Body of pancreas (tissue), 4 donors: ENCODE data around the gene ECT2L. TPM values are rescaled to one million over a fixed set of nuclear protein-coding genes. Genes with fewer than 3 reads are reported as not detected.

Experiments
- ATAC-seq: fragments of 150-250 bp; one replicate; pipeline ENCODE4 v1.9.1; 2016
- DNase-seq, 4 donors: peaks; one replicate each; pipeline ENCODE4 v3.0.0-alpha.2; 2019
- H3K27ac ChIP-seq, 4 donors: fragments of 200-600 bp; sonication (generic); 1 replicate in 3 of 4; 2 replicates in 1 of 4; pipeline versions ENCODE4 v1.5.1 to v1.6.1; 2016 to 2019; ENCODE audit warnings: mild to moderate bottlenecking in 1 of 4, mixed read lengths in 1 of 4, moderate library complexity in 1 of 4
- H3K27me3 ChIP-seq, 2 donors: fragments of 200-600 bp; sonication (generic); one replicate each; pipeline ENCODE4 v1.6.0; 2016; ENCODE audit warnings: mild to moderate bottlenecking in 1 of 2
- H3K36me3 ChIP-seq, 2 donors: fragments of 200-600 bp; sonication (generic); replicated peaks in 1 of 2; 2 replicates each; pipeline ENCODE4 v1.5.1; 2016; ENCODE audit warnings: low read depth in 2 of 2; ENCODE audit not compliant: insufficient read depth in 1 of 2
- H3K4me1 ChIP-seq: fragments of 200-600 bp; sonication (generic); one replicate; pipeline ENCODE4 v1.6.0; 2016
- H3K4me3 ChIP-seq, 2 donors: fragments of 200-600 bp; sonication (generic); 1 replicate in 1 of 2; 2 replicates in 1 of 2; pipeline ENCODE4 v1.5.1; 2016 to 2019
- H3K9me3 ChIP-seq, 3 donors: fragments of 200-600 bp; sonication (generic); 1 replicate in 2 of 3; 2 replicates in 1 of 3; pipeline ENCODE4 v1.5.1; 2016
- CTCF ChIP-seq, 7 experiments: fragments of 450-650 bp in 4 of 7; fragments of 200-600 bp in 3 of 7; sonication (generic) in 3 of 7; IDR thresholded peaks; one replicate each; pipeline ENCODE4 v1.5.1; 2016 to 2019; ENCODE audit warnings: antibody characterized with exemption in 7 of 7
- POLR2A ChIP-seq, 3 donors: fragments of 450-650 bp; IDR thresholded peaks; one replicate each; pipeline ENCODE4 v1.6.1; 2016; ENCODE audit warnings: antibody characterized with exemption in 3 of 3, mild to moderate bottlenecking in 2 of 3
- WGBS, 2 donors: methylation state at CpG; one replicate each; pipeline ENCODE4 v1.1.5; 2017; 5-methylcytosine and 5-hydroxymethylcytosine counted together
- intact Hi-C: fragments of 100-400 bp; cut with DNase I; formaldehyde crosslinking; loops from one replicate; pipeline ENCODE4 v1.15.1; 2023
- total RNA-seq, 2 donors: library from RNA; depleted of rRNA; stranded (reverse); fragments of >200 nt; gene quantifications; one replicate each; pipeline ENCODE4 v1.1.0, GENCODE V29; 2016

The ECT2L gene
- total RNA-seq, 2 donors from 2014 or later = not detected

GRCh38 chr6:138774370-138774769 lies 21.5 kb upstream of the ECT2L start:
- DNase-seq = no peak
- no peak overlapping the region for H3K27ac ChIP-seq
- 15 to 27% methylated on average over 3 of the region's 3 CpGs for WGBS, 2 donors
- H3K36me3 ChIP-seq = no peaks in the 10 kb centered on the region
- peaks cover 13% of the 10 kb centered on the region for H3K4me1 ChIP-seq
- H3K27me3 ChIP-seq = no peaks in the 10 kb centered on the region
- ATAC-seq = no peak
- H3K9me3 ChIP-seq = no peaks in the 10 kb centered on the region
- TF ChIP-seq POLR2A (IDR thresholded peaks at IDR 0.05) (no peak), CTCF (IDR thresholded peaks at IDR 0.05) (no peak)
- peak overlapping the region in 1 of 2 donors; percentile 55 for H3K4me3 ChIP-seq
- intact Hi-C loops = no loop called here

- no peak overlapping the region for H3K27ac ChIP-seq
- H3K27me3 ChIP-seq = no peaks in the 10 kb centered on the region
- no peak for DNase-seq
- TF ChIP-seq CTCF (IDR thresholded peaks at IDR 0.05) (no peak), POLR2A (IDR thresholded peaks at IDR 0.05) (no peak)
- no peaks in the 10 kb centered on the region for H3K9me3 ChIP-seq
- peaks cover 13% of the 10 kb centered on the region for H3K4me1 ChIP-seq
- H3K4me3 ChIP-seq = no peak overlapping the region
- intact Hi-C loops = no loop called here
- no peak for ATAC-seq
- H3K36me3 ChIP-seq = peaks cover 0 to 2% of the 10 kb centered on the region in 2 donors
- 86 to 96% methylated on average over 1 of the region's 1 CpG for WGBS, 2 donors
These were observed 19.2 kb upstream of the ECT2L start for GRCh38 chr6:138776659-138777058.

- H3K36me3 ChIP-seq = peaks cover 0 to 2% of the 10 kb centered on the region in 2 donors
- H3K4me1 ChIP-seq = peaks cover 7% of the 10 kb centered on the region
- no peaks in the 10 kb centered on the region for H3K9me3 ChIP-seq
- intact Hi-C loops = no loop called here
- DNase-seq (no peak), ATAC-seq (no peak)
- TF ChIP-seq POLR2A (IDR thresholded peaks at IDR 0.05) (no peak), CTCF (IDR thresholded peaks at IDR 0.05) (no peak)
- H3K27me3 ChIP-seq = no peaks in the 10 kb centered on the region
- WGBS, 2 donors = 89 to 91% methylated on average over 6 of the region's 6 CpGs
- H3K4me3 ChIP-seq = no peak overlapping the region
- H3K27ac ChIP-seq = no peak overlapping the region
These were observed 17.6 kb upstream of the ECT2L start for GRCh38 chr6:138778331-138778730.

GRCh38 chr6:138782243-138782642 lies 13.6 kb upstream of the ECT2L start:
- no peaks in the 10 kb centered on the region for H3K9me3 ChIP-seq
- H3K36me3 ChIP-seq = peaks cover 0 to 4% of the 10 kb centered on the region in 2 donors
- H3K27me3 ChIP-seq = no peaks in the 10 kb centered on the region
- H3K27ac ChIP-seq = no peak overlapping the region
- H3K4me3 ChIP-seq = no peak overlapping the region
- 70 to 76% methylated on average over 4 of the region's 4 CpGs for WGBS, 2 donors
- intact Hi-C loops = no loop called here
- DNase-seq (no peak), ATAC-seq (no peak)
- no peak for TF ChIP-seq POLR2A (IDR thresholded peaks at IDR 0.05)
- no peak for TF ChIP-seq CTCF (IDR thresholded peaks at IDR 0.05)
- H3K4me1 ChIP-seq = no peaks in the 10 kb centered on the region

- WGBS, 2 donors = 53 to 63% methylated on average over 4 of the region's 4 CpGs
- DNase-seq = no peak
- no peaks in the 10 kb centered on the region for H3K4me1 ChIP-seq
- intact Hi-C loops = no loop called here
- H3K27ac ChIP-seq = no peak overlapping the region
- ATAC-seq = no peak
- no peaks in the 10 kb centered on the region for H3K9me3 ChIP-seq
- TF ChIP-seq POLR2A (IDR thresholded peaks at IDR 0.05) (no peak), CTCF (IDR thresholded peaks at IDR 0.05) (no peak)
- no peaks in the 10 kb centered on the region for H3K27me3 ChIP-seq
- H3K4me3 ChIP-seq = no peak overlapping the region
- H3K36me3 ChIP-seq = peaks cover 0 to 7% of the 10 kb centered on the region in 2 donors
These were observed 10.8 kb upstream of the ECT2L start for GRCh38 chr6:138785079-138785478.
